SK-N-SH (cell line): ENCODE results near the gene KRTAP4-12. TPM values are rescaled to one million over a fixed set of nuclear protein-coding genes. Genes with fewer than 3 reads are reported as not detected.

Experiments
- CTCF ChIA-PET: fragments of 300-600, 350-600 bp; formaldehyde crosslinking; extraction: SDS; loops from one replicate; lab custom pipeline; 2021; lab: Yijun Ruan, JAX
- POLR2A ChIA-PET: fragments of 350-600 bp; sonication (Branson Sonifier 250); formaldehyde crosslinking; extraction: SDS; loops from one replicate; lab custom pipeline; 2020; ENCODE audit warnings: antibody characterized with exemption, inconsistent platforms; lab: Yijun Ruan, JAX
- DNase-seq: peaks from one replicate; pipeline ENCODE4 v3.0.0; 2012
- H2AFZ ChIP-seq: fragments of 200-600 bp; sonication (generic); 2 replicates; pipeline ENCODE4 v1.8.1; 2016; ENCODE audit warnings: antibody characterized with exemption, mild to moderate bottlenecking, low read depth
- H3F3A ChIP-seq: fragments of 200-600 bp; sonication (generic); replicated peaks from 2 replicates; pipeline ENCODE3; 2016; ENCODE audit warnings: antibody characterized with exemption, mild to moderate bottlenecking; ENCODE audit not compliant: insufficient read depth
- H3K27ac ChIP-seq, 2 experiments: fragments of 200-500 bp in 1 of 2; fragments of 200-600 bp in 1 of 2; sonication (Bioruptor generic) in 1 of 2; sonication (generic), shearing (Covaris generic) in 1 of 2; 2 replicates each; pipeline versions ENCODE4 v1.5.1 to v1.6.1; 2014 to 2016; ENCODE audit warnings: low read depth in 2 of 2, inconsistent platforms in 1 of 2, low read length in 1 of 2, mild to moderate bottlenecking in 1 of 2, mixed read lengths in 1 of 2
- H3K27me3 ChIP-seq: fragments of 200-600 bp; sonication (generic), shearing (Covaris generic); 2 replicates; pipeline ENCODE4 v1.6.1; 2016; ENCODE audit warnings: mixed run types; ENCODE audit not compliant: insufficient read depth
- H3K36me3 ChIP-seq, 2 experiments: fragments of 200-500 bp in 1 of 2; fragments of 200-600 bp in 1 of 2; sonication (Bioruptor generic) in 1 of 2; sonication (generic) in 1 of 2; replicated peaks in 1 of 2; 2 replicates each; pipeline versions ENCODE3 to v1.5.1; 2014 to 2016; ENCODE audit warnings: low read length in 1 of 2, mild to moderate bottlenecking in 1 of 2; ENCODE audit not compliant: insufficient read depth in 2 of 2, control insufficient read depth in 1 of 2
- H3K4me1 ChIP-seq, 2 experiments: fragments of 200-500 bp in 1 of 2; fragments of 200-600 bp in 1 of 2; sonication (Bioruptor generic) in 1 of 2; sonication (generic), shearing (Covaris generic) in 1 of 2; 2 replicates each; pipeline versions ENCODE4 v1.5.1 to v1.6.1; 2014 to 2016; ENCODE audit warnings: low read depth in 1 of 2, low read length in 1 of 2, mixed run types in 1 of 2; ENCODE audit not compliant: insufficient read depth in 2 of 2, control insufficient read depth in 1 of 2
- H3K4me2 ChIP-seq: fragments of 200-600 bp; sonication (generic), shearing (Covaris generic); 2 replicates; pipeline ENCODE4 v1.6.1; 2017; ENCODE audit warnings: mixed run types
- H3K4me3 ChIP-seq, 2 experiments: fragments of 200-500 bp in 1 of 2; fragments of 200-600 bp in 1 of 2; sonication (Bioruptor generic) in 1 of 2; sonication (generic), shearing (Covaris generic) in 1 of 2; 2 replicates each; pipeline versions ENCODE4 v1.5.1 to v1.8.1; 2014 to 2016; ENCODE audit warnings: low read depth in 2 of 2, inconsistent platforms in 1 of 2, low read length in 1 of 2, mild to moderate bottlenecking in 1 of 2, mixed read lengths in 1 of 2, moderate library complexity in 1 of 2
- H3K79me2 ChIP-seq: fragments of 200-600 bp; sonication (generic); 2 replicates; pipeline ENCODE4 v1.8.1; 2017; ENCODE audit warnings: mild to moderate bottlenecking; ENCODE audit not compliant: insufficient read depth
- H3K9ac ChIP-seq: fragments of 200-600 bp; sonication (generic); 2 replicates; pipeline ENCODE4 v1.6.1; 2017; ENCODE audit warnings: mixed run types
- H3K9me2 ChIP-seq: fragments of 200-600 bp; sonication (generic); 2 replicates; pipeline ENCODE4 v1.6.1; 2017; ENCODE audit warnings: mixed run types
- H3K9me3 ChIP-seq: fragments of 200-600 bp; sonication (generic); 2 replicates; pipeline ENCODE4 v1.6.1; 2017; ENCODE audit warnings: mixed run types, mild to moderate bottlenecking, moderate library complexity
- H4K20me1 ChIP-seq: fragments of 200-600 bp; sonication (generic); 2 replicates; pipeline ENCODE4 v1.6.1; 2017; ENCODE audit warnings: mild to moderate bottlenecking, mixed run types; ENCODE audit not compliant: insufficient read depth
- CHD2 ChIP-seq: fragments of 150-350 bp; IDR thresholded peaks from 2 replicates; pipeline ENCODE4 v1.6.1; 2018; ENCODE audit warnings: low read length; ENCODE audit not compliant: partially characterized antibody
- FOSL2 ChIP-seq: IDR thresholded peaks from 2 replicates; pipeline ENCODE4 v1.4.0; 2012; ENCODE audit warnings: low read depth, mild to moderate bottlenecking, moderate library complexity, borderline replicate concordance
- GABPA ChIP-seq: IDR thresholded peaks from 2 replicates; pipeline ENCODE4 v1.4.0; 2012; ENCODE audit warnings: low read depth, mild to moderate bottlenecking
- GATA2 ChIP-seq: sonication (generic); formaldehyde crosslinking; IDR thresholded peaks from 2 replicates; pipeline ENCODE4 v1.5.0; 2020; ENCODE audit warnings: mild to moderate bottlenecking, missing genetic modification reagents
- JUND ChIP-seq: IDR thresholded peaks from 2 replicates; pipeline ENCODE4 v1.4.0; 2012
- MAX ChIP-seq: IDR thresholded peaks from 2 replicates; pipeline ENCODE4 v1.4.0; 2012; ENCODE audit warnings: low read depth
- MXI1 ChIP-seq: IDR thresholded peaks from 2 replicates; pipeline ENCODE4 v1.6.1; 2012; ENCODE audit warnings: mild to moderate bottlenecking, low read depth, low read length, improper control_type of control experiment
- NRF1 ChIP-seq: IDR thresholded peaks from 2 replicates; pipeline ENCODE4 v1.6.1; 2012; ENCODE audit warnings: low read depth, mild to moderate bottlenecking, low read length
- POLR2AphosphoS5 ChIP-seq: IDR thresholded peaks from 2 replicates; pipeline ENCODE4 v1.6.1; 2012; ENCODE audit warnings: low read depth, low read length
- REST ChIP-seq: IDR thresholded peaks from 2 replicates; pipeline ENCODE4 v1.6.1; 2012; ENCODE audit warnings: mild to moderate bottlenecking, low read depth, low read length, moderate library complexity
- RFX5 ChIP-seq: IDR thresholded peaks from 2 replicates; pipeline ENCODE4 v1.6.1; 2012; ENCODE audit warnings: mild to moderate bottlenecking, improper control_type of control experiment, low read length
- RXRA ChIP-seq: IDR thresholded peaks from 2 replicates; pipeline ENCODE4 v1.4.0; 2012; ENCODE audit warnings: low read depth, mild to moderate bottlenecking, borderline replicate concordance
- SIN3A ChIP-seq: IDR thresholded peaks from 2 replicates; pipeline ENCODE4 v1.6.1; 2012; ENCODE audit warnings: low read depth, mild to moderate bottlenecking, low read length, moderate library complexity, borderline replicate concordance
- SMC3 ChIP-seq: IDR thresholded peaks from 2 replicates; pipeline ENCODE4 v1.6.1; 2012; ENCODE audit warnings: low read depth, low read length, improper control_type of control experiment
- TAF1 ChIP-seq: IDR thresholded peaks from 2 replicates; pipeline ENCODE4 v1.6.1; 2012; ENCODE audit warnings: low read depth, mild to moderate bottlenecking, low read length, moderate library complexity, borderline replicate concordance
- TEAD4 ChIP-seq: IDR thresholded peaks from 2 replicates; pipeline ENCODE4 v1.4.0; 2012; ENCODE audit warnings: mild to moderate bottlenecking, borderline replicate concordance; ENCODE audit not compliant: insufficient read depth
- USF2 ChIP-seq: fragments of 150-350 bp; IDR thresholded peaks from 2 replicates; pipeline ENCODE4 v1.6.1; 2017; ENCODE audit warnings: antibody characterized with exemption, low read length, low read depth, borderline replicate concordance
- YY1 ChIP-seq: IDR thresholded peaks from 2 replicates; pipeline ENCODE4 v1.4.0; 2012; ENCODE audit warnings: low read depth, mild to moderate bottlenecking
- WGBS: methylation state at CpG from one replicate; pipeline ENCODE4 v1.1.6; 2017; ENCODE audit warnings: low lambda C conversion rate; 5-methylcytosine and 5-hydroxymethylcytosine counted together
- polyA plus RNA-seq, 3 experiments: library from polyadenylated mRNA; depleted of rRNA; stranded (reverse); fragments of >200 nt; gene quantifications; 2 replicates each; pipeline ENCODE4 v1.2.3, GENCODE V29; 2012

The KRTAP4-12 gene
- polyA plus RNA-seq, 1 of the 3 experiments (the other 2 are of a cell fraction), result not detected

- Histone ChIP-seq H3K36me3 (no peaks in the 10 kb centered on the region), H3K4me3 (no peak overlapping the region), H3K9me2 (no peaks in the 10 kb centered on the region), H3K27ac (no peak overlapping the region), H3K9me3 (0 out of 2 replicates have a peak, but pooled peaks cover 5% of the 10 kb centered on the region), H2AFZ (no peak overlapping the region), H3K4me2 (no peak overlapping the region), H3K4me1 (no peaks in the 10 kb centered on the region), H4K20me1 (no peaks in the 10 kb centered on the region), H3F3A (no peaks in the 10 kb centered on the region), H3K27me3 (0 out of 2 replicates have a peak, but pooled peaks cover 1% of the 10 kb centered on the region), H3K79me2 (no peaks in the 10 kb centered on the region)
- 9% methylated on average over 1 of the region's 1 CpG for WGBS
- no peak for DNase-seq
- POLR2A ChIA-PET, result no interaction called here
- TF ChIP-seq RFX5 (no peak), CHD2 (no peak), USF2 (no peak), REST (no peak), POLR2AphosphoS5 (no peak), NRF1 (no peak), GATA2 (CRISPR knock-in tag) (no peak), RXRA (no peak), MXI1 (no peak), TAF1 (no peak), MAX (no peak), YY1 (no peak)
- TF ChIP-seq, all 33 proteins: peak for 0
- no peak overlapping the region for H3K9ac ChIP-seq
- CTCF ChIA-PET, result no interaction called here
Observed at GRCh38 chr17:41144846-41145245, 20.9 kb upstream of the KRTAP4-12 start.

- CTCF ChIA-PET, result no interaction called here
- TF ChIP-seq GABPA, result no peak
- TF ChIP-seq FOSL2, result no peak
- no peak for TF ChIP-seq MXI1
- no peak for TF ChIP-seq SIN3A
- TF ChIP-seq SMC3, result no peak
- TF ChIP-seq TEAD4, result no peak
- TF ChIP-seq JUND, result no peak
Observed at GRCh38 chr17:41141361-41141760, 17.4 kb upstream of the KRTAP4-12 start.

More at GRCh38 chr17:41141361-41141760, 17.4 kb upstream of the KRTAP4-12 start:
- Histone ChIP-seq H3K27me3 (no peaks in the 10 kb centered on the region), H3K27ac (no peak overlapping the region), H3K4me3 (no peak overlapping the region), H3F3A (no peaks in the 10 kb centered on the region), H3K79me2 (no peaks in the 10 kb centered on the region), H4K20me1 (no peaks in the 10 kb centered on the region), H3K4me1 (no peaks in the 10 kb centered on the region), H3K9me2 (no peaks in the 10 kb centered on the region), H3K9me3 (0 out of 2 replicates have a peak, but pooled peaks cover 5% of the 10 kb centered on the region), H2AFZ (no peak overlapping the region), H3K4me2 (no peak overlapping the region), H3K9ac (no peak overlapping the region), H3K36me3 (no peaks in the 10 kb centered on the region)
- POLR2A ChIA-PET, result no interaction called here
- DNase-seq, result no peak
